Measurements from ENCODE around the gene SSC4D. TPM values are rescaled to one million over a fixed set of nuclear protein-coding genes. Genes with fewer than 3 reads are reported as not detected.
"Not testable (repeated sequence)": the region's sequence is repeated elsewhere in the genome, so short reads cannot be mapped to it uniquely, and the experiment has no call there.

Gene SSC4D
- total and polyA plus RNA-seq, 11 donors = 0.23 to 1.6 (median 0.72) TPM

- DNase-seq (peak; percentile 96 to 97 (median 97)), ATAC-seq (peak; percentile 90 to 95 (median 94))
- H3K4me1 ChIP-seq = peaks cover 0 to 44% (median 20%) of the 10 kb centered on the region in 12 donors
- H3K4me3 ChIP-seq = peak overlapping the region; percentile 20 to 81 (median 71)
- peak in 1 of 2 donors; percentile 91 for TF ChIP-seq POLR2A (IDR thresholded peaks at IDR 0.05)
- TF ChIP-seq CTCF (IDR thresholded peaks at IDR 0.05) = peak in 1 of 12 donors; percentile 22
- H3K9me3 ChIP-seq = no peaks in the 10 kb centered on the region
- no peaks in the 10 kb centered on the region for H3K36me3 ChIP-seq
- no peaks in the 10 kb centered on the region for H3K27me3 ChIP-seq
- WGBS, 4 donors = 1 to 10% (median 3%) methylated on average over 36 to 99 of the region's 99 CpGs
- H3K27ac ChIP-seq = peak overlapping the region; percentile 72 to 95 (median 88)
- intact Hi-C loops (cut with DNase I) = loop anchor here in 1 of 10 donors (5.0 kb wide), 1 partner anchor 36 kb away; the partner anchor contains the start of gene YWHAG
Observed at GRCh38 chr7:76393116-76394031, 16.1 kb downstream of the SSC4D start.

GRCh38 chr7:76392531-76393115 is 16.9 kb downstream of the SSC4D start:
- ATAC-seq = peak in 1 of 4 donors; percentile 7
- Histone ChIP-seq H3K9me3 (no peaks in the 10 kb centered on the region), H3K36me3 (no peaks in the 10 kb centered on the region), H3K27me3 (no peaks in the 10 kb centered on the region), H3K4me1 (peaks cover 0 to 36% (median 18%) of the 10 kb centered on the region in 12 donors), H3K27ac (peak overlapping the region; percentile 59 to 95 (median 88)), H3K4me3 (peak overlapping the region in 10 of 12 donors; percentile 59 to 81 (median 72))
- no peak for TF ChIP-seq POLR2A (IDR thresholded peaks at IDR 0.05)
- TF ChIP-seq CTCF (IDR thresholded peaks at IDR 0.05) = no peak
- intact Hi-C loops (cut with DNase I) = loop anchor here in 1 of 10 donors (5.0 kb wide), 1 partner anchor 35 kb away; the partner anchor contains the start of gene YWHAG
- no peak for DNase-seq
- WGBS, 4 donors = 42 to 59% (median 50%) methylated on average over 9 to 12 of the region's 12 CpGs

- DNase-seq (no peak), ATAC-seq (no peak)
- TF ChIP-seq CTCF (IDR thresholded peaks at IDR 0.05) (no peak), POLR2A (IDR thresholded peaks at IDR 0.05) (no peak)
- Histone ChIP-seq H3K4me1 (peaks cover 0 to 26% (median 11%) of the 10 kb centered on the region in 12 donors), H3K27me3 (no peaks in the 10 kb centered on the region), H3K4me3 (no peak overlapping the region), H3K36me3 (no peaks in the 10 kb centered on the region), H3K27ac (no peak overlapping the region), H3K9me3 (no peaks in the 10 kb centered on the region)
- 96 to 97% (median 97%) methylated on average over 6 to 13 of the region's 13 CpGs for WGBS, 4 donors
- intact Hi-C loops (cut with DNase I) = loop anchor here in 1 of 10 donors (5.0 kb wide), 1 partner anchor 33 kb away; the partner anchor contains the start of gene YWHAG
Observed at GRCh38 chr7:76390092-76390491, 19.4 kb downstream of the SSC4D start.

- H3K36me3 ChIP-seq; H3K4me3 ChIP-seq; ATAC-seq; H3K27ac ChIP-seq; DNase-seq; intact Hi-C loops (cut with DNase I); H3K27me3 ChIP-seq; H3K9me3 ChIP-seq: not testable (repeated sequence)
- H3K4me1 ChIP-seq = peaks cover 0 to 18% (median 6%) of the 10 kb centered on the region in 12 donors
- 96 to 98% (median 98%) methylated on average over 6 of the region's 6 CpGs for WGBS, 4 donors
Observed at GRCh38 chr7:76387789-76388188, 21.7 kb downstream of the SSC4D start.
